Measurements from ENCODE around the gene TRIM36. TPM values are rescaled to one million over a fixed set of nuclear protein-coding genes. Genes with fewer than 3 reads are reported as not detected.

Gene TRIM36
- total and polyA plus RNA-seq, 2 donors (not counting 1 experiment from before 2014, with no cell fraction given): 0.22 to 1.6 TPM

DNA sequence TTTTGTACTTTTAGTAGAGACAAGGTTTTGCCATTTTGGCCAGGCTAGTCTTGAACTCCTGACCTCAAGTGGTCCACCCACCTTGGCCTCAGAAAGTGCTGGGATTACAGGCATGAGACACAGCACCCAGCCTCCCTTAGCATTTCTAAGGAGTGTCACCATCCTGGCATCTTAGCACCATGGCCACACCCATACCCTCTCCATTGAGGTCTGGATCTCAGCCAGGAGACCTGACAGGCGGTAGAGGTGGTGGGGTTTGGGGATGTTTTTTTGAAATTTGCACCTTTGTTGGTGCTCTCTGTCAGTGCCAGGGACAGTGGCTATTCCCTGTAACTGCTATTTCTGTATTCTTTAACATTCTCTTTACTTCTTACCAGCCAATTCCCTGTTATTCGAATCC, 72.5 kb downstream of the TRIM36 start:
- Mint-ChIP-seq H3K4me3 (no peak overlapping the region), H3K9me3 (ENCODE audit: insufficient read depth) (no peaks in the 10 kb centered on the region), H3K27me3 (peaks cover under 1% of the 10 kb centered on the region), H3K4me1 (peaks cover 2% of the 10 kb centered on the region), H3K27ac (no peak overlapping the region)
- POLR2A ChIA-PET: no interaction called here
- Histone ChIP-seq H3K4me1 (ENCODE audit: control insufficient read depth in 2 of 2, insufficient read depth in 2 of 2, low read length in 2 of 2) (no peaks in the 10 kb centered on the region), H3K36me3 (replicated peaks in 1 of 2; ENCODE audit: control extremely low read depth in 1 of 2, control insufficient read depth in 1 of 2, extremely low read depth in 1 of 2, insufficient read depth in 2 of 2, low read length in 1 of 2) (no peaks in the 10 kb centered on the region), H3K27ac (ENCODE audit: low read length in 2 of 2) (no peak overlapping the region), H3K4me3 (ENCODE audit: control extremely low read depth in 1 of 5, extremely low read depth in 1 of 5, insufficient read depth in 1 of 5, low read depth in 2 of 5, low read length in 4 of 5) (no peak overlapping the region), H4K20me1 (ENCODE audit: control insufficient read depth, insufficient read depth, low read length, poor library complexity, severe bottlenecking) (no peaks in the 10 kb centered on the region), H3K9ac (ENCODE audit: low read length) (no peak overlapping the region), H2AFZ (ENCODE audit: insufficient read depth, low read depth, low read length, poor library complexity, severe bottlenecking) (no peak overlapping the region), H3K27me3 (replicated peaks in 1 of 4; ENCODE audit: control extremely low read depth in 1 of 4, control insufficient read depth in 3 of 4, insufficient read depth in 4 of 4, low read length in 3 of 4) (no peaks in the 10 kb centered on the region), H3K79me2 (ENCODE audit: control insufficient read depth, insufficient read depth, low read length) (no peaks in the 10 kb centered on the region), H3K4me2 (replicated peaks; ENCODE audit: low read depth, low read length, poor library complexity, severe bottlenecking) (no peak overlapping the region), H3K9me3 (ENCODE audit: control extremely low read depth in 1 of 3, control insufficient read depth in 2 of 3, insufficient read depth in 1 of 3, low read length in 2 of 3) (no peaks in the 10 kb centered on the region)
- CTCF ChIA-PET: interaction anchor here (0.7 to 11.6 kb wide), 19 partner anchors 9 to 1485 kb away, joined by 3 to 194 read pairs (median 4); partner anchors contain the start of gene CCDC112
- WGBS (ENCODE audit: insufficient coverage): no CpG with 5 or more reads among the region's 2 CpGs
- no peak for TF ChIP-seq EZH2 (IDR thresholded peaks at IDR 0.05; ENCODE audit: borderline replicate concordance, insufficient read depth, low read depth, low read length, poor library complexity, severe bottlenecking)
- TF ChIP-seq, protein P1, sequence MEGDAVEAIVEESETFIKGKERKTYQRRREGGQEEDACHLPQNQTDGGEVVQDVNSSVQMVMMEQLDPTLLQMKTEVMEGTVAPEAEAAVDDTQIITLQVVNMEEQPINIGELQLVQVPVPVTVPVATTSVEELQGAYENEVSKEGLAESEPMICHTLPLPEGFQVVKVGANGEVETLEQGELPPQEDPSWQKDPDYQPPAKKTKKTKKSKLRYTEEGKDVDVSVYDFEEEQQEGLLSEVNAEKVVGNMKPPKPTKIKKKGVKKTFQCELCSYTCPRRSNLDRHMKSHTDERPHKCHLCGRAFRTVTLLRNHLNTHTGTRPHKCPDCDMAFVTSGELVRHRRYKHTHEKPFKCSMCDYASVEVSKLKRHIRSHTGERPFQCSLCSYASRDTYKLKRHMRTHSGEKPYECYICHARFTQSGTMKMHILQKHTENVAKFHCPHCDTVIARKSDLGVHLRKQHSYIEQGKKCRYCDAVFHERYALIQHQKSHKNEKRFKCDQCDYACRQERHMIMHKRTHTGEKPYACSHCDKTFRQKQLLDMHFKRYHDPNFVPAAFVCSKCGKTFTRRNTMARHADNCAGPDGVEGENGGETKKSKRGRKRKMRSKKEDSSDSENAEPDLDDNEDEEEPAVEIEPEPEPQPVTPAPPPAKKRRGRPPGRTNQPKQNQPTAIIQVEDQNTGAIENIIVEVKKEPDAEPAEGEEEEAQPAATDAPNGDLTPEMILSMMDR (IDR thresholded peaks at IDR 0.05): no peak
- intact Hi-C loops (cut with micrococcal nuclease): loop anchor here (5.0 kb wide), 2 partner anchors 210 to 490 kb away; no protein-coding TSS in a partner anchor
- ATAC-seq (ENCODE audit: low read depth) (no peak), DNase-seq (no peak)

DNA sequence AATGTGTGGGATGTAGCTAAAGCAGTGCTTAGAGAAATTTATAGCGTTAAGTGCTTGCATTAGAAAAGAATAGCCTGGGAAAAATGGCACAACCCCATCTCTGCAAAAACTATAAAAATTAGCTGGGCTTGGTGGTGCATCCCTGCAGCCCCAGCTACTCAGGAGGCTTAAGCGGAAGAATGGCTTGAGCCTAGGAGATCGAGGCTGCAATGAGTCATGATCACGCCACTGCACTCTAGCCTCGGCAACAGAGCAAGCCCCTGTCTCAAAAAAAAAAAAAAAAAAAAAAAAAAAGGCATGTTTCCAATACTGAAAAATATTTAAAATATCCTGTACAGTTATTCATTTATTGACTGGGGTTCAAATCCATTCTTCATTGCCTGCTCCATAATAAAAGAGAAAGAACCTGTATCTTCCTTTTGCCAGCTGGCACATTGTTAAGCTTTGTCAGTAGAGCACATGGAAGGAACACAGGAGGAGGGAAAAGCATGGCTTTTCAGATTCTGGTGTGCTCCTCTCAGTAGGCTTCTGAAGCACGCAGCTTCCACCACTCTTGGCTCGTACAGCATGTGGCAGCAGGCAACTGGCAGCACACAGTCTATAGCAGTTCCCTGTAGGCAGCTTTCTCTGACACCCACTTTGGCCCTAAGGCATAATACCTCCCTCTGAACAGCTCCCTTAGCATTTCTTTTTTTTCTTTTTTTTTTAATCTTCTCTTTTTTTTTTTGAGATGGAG, 73.5 kb downstream of the TRIM36 start:
- Mint-ChIP-seq H3K4me3 (no peak overlapping the region), H3K9me3 (ENCODE audit: insufficient read depth) (no peaks in the 10 kb centered on the region), H3K27me3 (peaks cover 3% of the 10 kb centered on the region), H3K4me1 (peaks cover 2% of the 10 kb centered on the region), H3K27ac (no peak overlapping the region)
- intact Hi-C loops (cut with micrococcal nuclease): loop anchor here (5.0 kb wide), 2 partner anchors 211 to 491 kb away; no protein-coding TSS in a partner anchor
- H3K4me1 ChIP-seq (ENCODE audit: control insufficient read depth in 2 of 2, insufficient read depth in 2 of 2, low read length in 2 of 2): no peaks in the 10 kb centered on the region
- H3K9ac ChIP-seq (ENCODE audit: low read length): no peak overlapping the region
- ChIA-PET POLR2A (interaction anchor here (0.6 to 0.7 kb wide), 2 partner anchors 32 to 532 kb away, joined by 5 to 10 read pairs; no protein-coding TSS in a partner anchor), CTCF (interaction anchor here (0.6 to 11.6 kb wide), 9 partner anchors 30 to 490 kb away, joined by 3 to 194 read pairs (median 3); no protein-coding TSS in a partner anchor)
- no peaks in the 10 kb centered on the region for H3K9me3 ChIP-seq (ENCODE audit: control extremely low read depth in 1 of 3, control insufficient read depth in 2 of 3, insufficient read depth in 1 of 3, low read length in 2 of 3)
- H4K20me1 ChIP-seq (ENCODE audit: control insufficient read depth, insufficient read depth, low read length, poor library complexity, severe bottlenecking): no peaks in the 10 kb centered on the region
- no peaks in the 10 kb centered on the region for H3K36me3 ChIP-seq (replicated peaks in 1 of 2; ENCODE audit: control extremely low read depth in 1 of 2, control insufficient read depth in 1 of 2, extremely low read depth in 1 of 2, insufficient read depth in 2 of 2, low read length in 1 of 2)
- no peak overlapping the region for H3K4me2 ChIP-seq (replicated peaks; ENCODE audit: low read depth, low read length, poor library complexity, severe bottlenecking)
- TF ChIP-seq, protein P1 (IDR thresholded peaks at IDR 0.05): no peak
- TF ChIP-seq EZH2 (IDR thresholded peaks at IDR 0.05; ENCODE audit: borderline replicate concordance, insufficient read depth, low read depth, low read length, poor library complexity, severe bottlenecking): no peak
- ATAC-seq (ENCODE audit: low read depth) (peak; percentile 21), DNase-seq (no peak)
- no peak overlapping the region for H3K27ac ChIP-seq (ENCODE audit: low read length in 2 of 2)
- 92% methylated on average over 2 of the region's 7 CpGs for WGBS (ENCODE audit: insufficient coverage)
- H3K79me2 ChIP-seq (ENCODE audit: control insufficient read depth, insufficient read depth, low read length): no peaks in the 10 kb centered on the region
- H3K4me3 ChIP-seq (ENCODE audit: control extremely low read depth in 1 of 5, extremely low read depth in 1 of 5, insufficient read depth in 1 of 5, low read depth in 2 of 5, low read length in 4 of 5): no peak overlapping the region
- no peak overlapping the region for H2AFZ ChIP-seq (ENCODE audit: insufficient read depth, low read depth, low read length, poor library complexity, severe bottlenecking)
- H3K27me3 ChIP-seq (replicated peaks in 1 of 4; ENCODE audit: control extremely low read depth in 1 of 4, control insufficient read depth in 3 of 4, insufficient read depth in 4 of 4, low read length in 3 of 4): no peaks in the 10 kb centered on the region

Data from B cell (primary cell).